ENCODE results near the gene DNAJA4. TPM values are rescaled to one million over a fixed set of nuclear protein-coding genes. Genes with fewer than 3 reads are reported as not detected.

The DNAJA4 gene
- total and polyA plus RNA-seq, 9 of the 15 experiments (the other 6 are each of a cell fraction or from before 2014, with no cell fraction given): 0.11 to 1.0 (median 0.16) TPM; not detected in 4

- peak; percentile 41; the same call in 1 of the 2 replicates for TF ChIP-seq ZBTB7A (IDR thresholded peaks at IDR 0.05; ENCODE audit: borderline replicate concordance, control insufficient read depth, low read depth, low read length)
- peak; percentile 25 for TF ChIP-seq CTCFL (IDR thresholded peaks at IDR 0.05; ENCODE audit: borderline replicate concordance, insufficient read depth, low read depth, low read length, poor library complexity, severe bottlenecking)
- TF ChIP-seq LARP7 (IDR thresholded peaks at IDR 0.05): no peak
- TF ChIP-seq PRMT5 (CRISPR knock-in tag; IDR thresholded peaks at IDR 0.05): no peak
- TF ChIP-seq MAFG (tag; conservative IDR thresholded peaks at IDR 0.05): no peak
- TF ChIP-seq, protein P1, sequence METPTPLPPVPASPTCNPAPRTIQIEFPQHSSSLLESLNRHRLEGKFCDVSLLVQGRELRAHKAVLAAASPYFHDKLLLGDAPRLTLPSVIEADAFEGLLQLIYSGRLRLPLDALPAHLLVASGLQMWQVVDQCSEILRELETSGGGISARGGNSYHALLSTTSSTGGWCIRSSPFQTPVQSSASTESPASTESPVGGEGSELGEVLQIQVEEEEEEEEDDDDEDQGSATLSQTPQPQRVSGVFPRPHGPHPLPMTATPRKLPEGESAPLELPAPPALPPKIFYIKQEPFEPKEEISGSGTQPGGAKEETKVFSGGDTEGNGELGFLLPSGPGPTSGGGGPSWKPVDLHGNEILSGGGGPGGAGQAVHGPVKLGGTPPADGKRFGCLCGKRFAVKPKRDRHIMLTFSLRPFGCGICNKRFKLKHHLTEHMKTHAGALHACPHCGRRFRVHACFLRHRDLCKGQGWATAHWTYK (CRISPR knock-in tag; IDR thresholded peaks at IDR 0.05): no peak
- no peak for TF ChIP-seq STAT6 (CRISPR knock-in tag; IDR thresholded peaks at IDR 0.05)
- no peak for TF ChIP-seq THAP7 (CRISPR knock-in tag; IDR thresholded peaks at IDR 0.05)
- no peak for TF ChIP-seq FOS (IDR thresholded peaks at IDR 0.05; ENCODE audit: extremely low read depth, insufficient read length)
- TF ChIP-seq TOE1 (IDR thresholded peaks at IDR 0.05; ENCODE audit: borderline replicate concordance): no peak
- TF ChIP-seq TOE1 (CRISPR knock-in tag; IDR thresholded peaks at IDR 0.05; ENCODE audit: borderline replicate concordance, low read depth): no peak
- TF ChIP-seq NFRKB (IDR thresholded peaks at IDR 0.05; ENCODE audit: low read depth): no peak
- TF ChIP-seq ZKSCAN1 (IDR thresholded peaks at IDR 0.05; ENCODE audit: low read depth, low read length): no peak
- no peak for TF ChIP-seq JUNB (CRISPR knock-in tag; conservative IDR thresholded peaks at IDR 0.05)
These were observed 51.4 kb downstream of the DNAJA4 start (continued) for GRCh38 chr15:78315686-78316282.

Data from K562 (cell line).